K562 (cell line): ENCODE results near the gene VSIG4. TPM values are rescaled to one million over a fixed set of nuclear protein-coding genes. Genes with fewer than 3 reads are reported as not detected.

Source experiments
- C11orf30 ChIP-seq: fragments of 450-650 bp; IDR thresholded peaks from 2 replicates; pipeline ENCODE4 v1.6.1; 2016; ENCODE audit warnings: low read depth, mild to moderate bottlenecking
- CBX3 ChIP-seq, 2 experiments: IDR thresholded peaks; 1 replicate in 1 of 2; 2 replicates in 1 of 2; pipeline ENCODE4 v1.6.1; 2012; ENCODE audit warnings: inconsistent platforms in 2 of 2, low read length in 2 of 2, borderline replicate concordance in 1 of 2, control low read depth in 1 of 2
- ESRRB ChIP-seq: fragments of 250-450 bp; sonication (Bioruptor Pico); IDR thresholded peaks from 2 replicates; pipeline ENCODE4 v1.5.0; 2020; ENCODE audit warnings: mild to moderate bottlenecking, moderate library complexity, borderline replicate concordance
- GTF2E2 ChIP-seq: fragments of 200-800 bp; sonication (Bioruptor generic); IDR thresholded peaks from 2 replicates; pipeline ENCODE4 v1.6.1; 2016; ENCODE audit warnings: missing genetic modification characterization, missing compliant biosample characterization
- HLTF ChIP-seq: fragments of 450-650 bp; IDR thresholded peaks from 2 replicates; pipeline ENCODE4 v1.6.1; 2016
- KLF13 ChIP-seq: fragments of 450-650 bp; IDR thresholded peaks from 2 replicates; pipeline ENCODE4 v1.6.1; 2016; ENCODE audit warnings: missing genetic modification characterization, low read depth, mild to moderate bottlenecking, missing compliant biosample characterization, moderate library complexity, borderline replicate concordance
- MXI1 ChIP-seq: IDR thresholded peaks from 2 replicates; pipeline ENCODE4 v1.6.1; 2011; ENCODE audit warnings: low read depth, mild to moderate bottlenecking, improper control_type of control experiment, low read length
- REST ChIP-seq, 2 experiments: fragments of 450-650 bp; formaldehyde crosslinking in 1 of 2; IDR thresholded peaks; 2 replicates each; pipeline versions ENCODE4 v1.4.0 to v1.6.1; 2014 to 2020; ENCODE audit warnings: mild to moderate bottlenecking in 2 of 2, borderline replicate concordance in 1 of 2, low read depth in 1 of 2
- SMARCB1 ChIP-seq: IDR thresholded peaks from 2 replicates; pipeline ENCODE4 v1.6.1; 2011; ENCODE audit warnings: improper control_type of control experiment, low read depth; ENCODE audit not compliant: insufficient read length
- SP1 ChIP-seq: sonication (generic); formaldehyde crosslinking; IDR thresholded peaks from 2 replicates; pipeline ENCODE4 v1.8.1; 2022; ENCODE audit warnings: mild to moderate bottlenecking, missing genetic modification reagents
- SRF ChIP-seq, 2 experiments: fragments of 250-450, 450-650 bp in 1 of 2; sonication (Bioruptor Pico) in 1 of 2; sonication (generic) in 1 of 2; formaldehyde crosslinking; IDR thresholded peaks; 2 replicates each; pipeline versions ENCODE4 v1.5.0 to v1.5.1; 2020 to 2022; ENCODE audit warnings: mild to moderate bottlenecking in 1 of 2, missing genetic modification reagents in 1 of 2
- TEAD4 ChIP-seq, 2 experiments: sonication (generic) in 1 of 2; formaldehyde crosslinking in 1 of 2; IDR thresholded peaks; 2 replicates each; pipeline versions ENCODE4 v1.6.1 to v1.8.0; 2012 to 2022; ENCODE audit warnings: borderline replicate concordance in 1 of 2, inconsistent platforms in 1 of 2, low read length in 1 of 2, mild to moderate bottlenecking in 1 of 2, missing genetic modification reagents in 1 of 2
- ZBTB8A ChIP-seq: fragments of 450-650 bp; IDR thresholded peaks from 2 replicates; pipeline ENCODE4 v1.6.1; 2018; ENCODE audit warnings: mild to moderate bottlenecking, moderate library complexity; ENCODE audit not compliant: partially characterized antibody
- ZNF232 ChIP-seq: sonication (generic); formaldehyde crosslinking; IDR thresholded peaks from 2 replicates; pipeline ENCODE4 v1.8.0; 2022; ENCODE audit warnings: mild to moderate bottlenecking, missing genetic modification reagents
- ZNF586 ChIP-seq: fragments of 450-650 bp; formaldehyde crosslinking; conservative IDR thresholded peaks from 2 replicates; pipeline ENCODE4 v1.4.0; 2020; ENCODE audit warnings: mild to moderate bottlenecking, moderate library complexity
- polyA plus RNA-seq, 8 experiments: library from polyadenylated mRNA; depleted of rRNA in 4 of 8; stranded (reverse) in 5 of 8; unstranded in 3 of 8; fragments of >200 nt; fragmentation: Nextera tagmentation in 2 of 8; fragmentation: Illumina TruSeq in 1 of 8; extraction: Ambion mirVana in 2 of 8; extraction: Trizol in 1 of 8; gene quantifications; 2 replicates each; pipeline versions ENCODE4 v1.2.1 to v1.2.3, GENCODE V29; 2011 to 2014; ENCODE audit warnings: inconsistent platforms in 1 of 8, missing spikeins in 1 of 8
- total RNA-seq, 7 experiments: library from RNA; depleted of rRNA in 6 of 7; stranded (reverse); fragments of >200 nt in 6 of 7; fragmentation: Illumina TruSeq in 2 of 7; extraction: Trizol in 2 of 7; gene quantifications; 2 replicates each; pipeline versions ENCODE4 v1.2.1 to v1.2.3, GENCODE V29; 2011 to 2021; ENCODE audit warnings: low replicate concordance in 1 of 7
- TF ChIP-seq, protein P1 (sequence below): fragments of 250-450 bp; sonication (Bioruptor Pico); IDR thresholded peaks from 2 replicates; pipeline ENCODE4 v1.5.1; 2021; ENCODE audit warnings: mild to moderate bottlenecking

VSIG4 gene
- total and polyA plus RNA-seq, 9 of the 15 experiments (the other 6 are each of a cell fraction or from before 2014, with no cell fraction given): 0.22 to 1.6 (median 0.46) TPM; not detected in 1

- TF ChIP-seq REST (IDR thresholded peaks at IDR 0.05; ENCODE audit: borderline replicate concordance) (no peak), REST (CRISPR knock-in tag; IDR thresholded peaks at IDR 0.05; ENCODE audit: low read depth) (peak; percentile 63; the same call in 1 of the 2 replicates), HLTF (no peak), KLF13 (no peak), ZBTB8A (no peak), ZNF232 (no peak), ZNF586 (CRISPR knock-in tag) (no peak), CBX3 (IDR thresholded peaks at IDR 0.05; ENCODE audit: borderline replicate concordance in 1 of 2, low read length in 2 of 2) (no peak), GTF2E2 (tag) (no peak), TEAD4 (IDR thresholded peaks at IDR 0.05; ENCODE audit: low read length) (peak; percentile 49), TEAD4 (CRISPR knock-in tag; IDR thresholded peaks at IDR 0.05; ENCODE audit: borderline replicate concordance) (no peak), C11orf30 (no peak), SRF (CRISPR knock-in tag; IDR thresholded peaks at IDR 0.05) (0 out of 4 replicates have a peak, but pooled peaks of 1 of the 2 experiments have one; percentile 4), MXI1 (no peak), ESRRB (CRISPR knock-in tag) (peak; percentile 4; the same call in 1 of the 2 replicates), SMARCB1 (no peak), SP1 (CRISPR knock-in tag) (no peak)
- TF ChIP-seq, protein P1, sequence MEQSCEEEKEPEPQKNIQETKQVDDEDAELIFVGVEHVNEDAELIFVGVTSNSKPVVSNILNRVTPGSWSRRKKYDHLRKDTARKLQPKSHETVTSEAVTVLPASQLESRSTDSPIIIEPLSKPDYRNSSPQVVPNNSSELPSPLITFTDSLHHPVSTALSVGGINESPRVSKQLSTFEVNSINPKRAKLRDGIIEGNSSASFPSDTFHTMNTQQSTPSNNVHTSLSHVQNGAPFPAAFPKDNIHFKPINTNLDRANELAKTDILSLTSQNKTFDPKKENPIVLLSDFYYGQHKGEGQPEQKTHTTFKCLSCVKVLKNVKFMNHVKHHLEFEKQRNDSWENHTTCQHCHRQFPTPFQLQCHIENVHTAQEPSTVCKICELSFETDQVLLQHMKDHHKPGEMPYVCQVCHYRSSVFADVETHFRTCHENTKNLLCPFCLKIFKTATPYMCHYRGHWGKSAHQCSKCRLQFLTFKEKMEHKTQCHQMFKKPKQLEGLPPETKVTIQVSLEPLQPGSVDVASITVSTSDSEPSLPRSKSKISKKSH (CRISPR knock-in tag): 0 out of 2 replicates have a peak, but pooled peaks have one; percentile 46
These were observed 17.9 kb downstream of the VSIG4 start (continued) for GRCh38 chrX:66021765-66022631.
